GM12878 (cell line): Measurements from ENCODE around the gene GALNT17. TPM values are rescaled to one million over a fixed set of nuclear protein-coding genes. Genes with fewer than 3 reads are reported as not detected.

Experiments
- ATAC-seq: fragments of 200-7000 bp; cut with Tn5 transposase; 3 replicates; pipeline ENCODE4 v1.9.1; 2020; ENCODE audit warnings: mild to moderate bottlenecking, moderate library complexity
- BruUV-seq: library from RNA; stranded (reverse); fragments of 400-500 nt; replicated peaks from 2 replicates; lab custom pipeline; 2021; lab: Mats Ljungman, UMichigan
- CTCF ChIA-PET: fragments of 300-600 bp; sonication (Branson Sonifier 250); formaldehyde crosslinking; extraction: SDS; loops from one replicate; lab custom pipeline; 2021; ENCODE audit warnings: inconsistent platforms; lab: Yijun Ruan, JAX
- POLR2A ChIA-PET: fragments of 350-600 bp; formaldehyde crosslinking; extraction: SDS; loops from one replicate; lab custom pipeline; 2021; ENCODE audit warnings: inconsistent platforms; lab: Charles Lee
- RAD21 ChIA-PET: fragments of 300-600 bp; sonication (Branson Sonifier 250); formaldehyde crosslinking; loops from one replicate; lab custom pipeline; 2023; ENCODE audit warnings: antibody characterized with exemption; ENCODE audit not compliant: unreplicated experiment; lab: Charles Lee
- SMC1A ChIA-PET: fragments of 300-600 bp; sonication (Branson Sonifier 250); formaldehyde crosslinking; loops from one replicate; lab custom pipeline; 2023; ENCODE audit not compliant: unreplicated experiment, uncharacterized antibody; lab: Charles Lee
- DNase-seq: peaks from one replicate; pipeline ENCODE4 v3.0.0-alpha.2; 2011; ENCODE audit warnings: low read depth, low spot score
- FAIRE-seq: peaks from 3 replicates; lab custom pipeline; 2011; peaks lifted over from hg19 to GRCh38; lab: Jason Lieb, UNC
- H2AFZ ChIP-seq: 2 replicates; pipeline ENCODE4 v1.6.0; 2011; ENCODE audit warnings: low read depth, low read length, control low read depth; ENCODE audit not compliant: control insufficient read depth
- H3K27ac ChIP-seq: 2 replicates; pipeline ENCODE4 v1.5.1; 2011; ENCODE audit warnings: control low read depth; ENCODE audit not compliant: control insufficient read depth, insufficient read depth
- H3K27me3 ChIP-seq, 2 experiments: replicated peaks in 1 of 2; 2 replicates each; pipeline versions ENCODE4 v1.6.0 to v1.6.1; 2011; ENCODE audit warnings: low read length in 1 of 2; ENCODE audit not compliant: control insufficient read depth in 2 of 2, insufficient read depth in 2 of 2
- H3K36me3 ChIP-seq, 2 experiments: 2 replicates each; pipeline ENCODE4 v1.5.1; 2011; ENCODE audit warnings: low read length in 1 of 2; ENCODE audit not compliant: control insufficient read depth in 2 of 2, insufficient read depth in 2 of 2
- H3K4me1 ChIP-seq: 2 replicates; pipeline ENCODE4 v1.6.1; 2011; ENCODE audit warnings: mild to moderate bottlenecking, low read length, moderate library complexity, mixed read lengths; ENCODE audit not compliant: control insufficient read depth, insufficient read depth
- H3K4me2 ChIP-seq: 2 replicates; pipeline ENCODE4 v1.6.0; 2011; ENCODE audit warnings: control low read depth; ENCODE audit not compliant: control insufficient read depth, insufficient read depth
- H3K4me3 ChIP-seq: fragments of 200-600 bp; sonication (generic); 2 replicates; pipeline ENCODE4 v1.5.1; 2016
- H3K79me2 ChIP-seq: 2 replicates; pipeline ENCODE4 v1.6.0; 2011; ENCODE audit warnings: low read length; ENCODE audit not compliant: control insufficient read depth, insufficient read depth
- H3K9ac ChIP-seq: 2 replicates; pipeline ENCODE4 v1.8.0; 2011; ENCODE audit warnings: low read length, control low read depth, mixed read lengths; ENCODE audit not compliant: control insufficient read depth, insufficient read depth
- H3K9me3 ChIP-seq: replicated peaks from 3 replicates; pipeline ENCODE4 v1.5.1; 2011; ENCODE audit warnings: mild to moderate bottlenecking, low read length; ENCODE audit not compliant: control insufficient read depth, insufficient read depth
- H4K20me1 ChIP-seq: 2 replicates; pipeline ENCODE4 v1.6.0; 2011; ENCODE audit not compliant: control insufficient read depth, insufficient read depth
- MYB ChIP-seq: fragments of 150-350 bp; IDR thresholded peaks from 2 replicates; pipeline ENCODE4 v1.6.1; 2014; ENCODE audit warnings: mild to moderate bottlenecking, low read depth, low read length, borderline replicate concordance
- NFYB ChIP-seq: IDR thresholded peaks from 2 replicates; pipeline ENCODE4 v1.6.1; 2011; ENCODE audit warnings: low read depth, mild to moderate bottlenecking, low read length, improper control_type of control experiment, moderate library complexity; ENCODE audit not compliant: insufficient read depth
- SP1 ChIP-seq: IDR thresholded peaks from one replicate; pipeline ENCODE4 v1.6.1; 2011; ENCODE audit warnings: low read depth, low read length
- STAT1 ChIP-seq: fragments of 450-650 bp; conservative IDR thresholded peaks from 2 replicates; pipeline ENCODE4 v1.6.1; 2014; ENCODE audit warnings: antibody characterized with exemption, mild to moderate bottlenecking
- TARDBP ChIP-seq: IDR thresholded peaks from 2 replicates; pipeline ENCODE4 v1.6.1; 2016; ENCODE audit warnings: borderline replicate concordance
- YBX1 ChIP-seq: fragments of 450-650 bp; IDR thresholded peaks from 2 replicates; pipeline ENCODE4 v1.6.1; 2016; ENCODE audit warnings: antibody characterized with exemption
- WGBS: methylation state at CpG from one replicate; pipeline ENCODE4 v1.1.6; 2016; ENCODE audit warnings: low lambda C conversion rate; ENCODE audit not compliant: insufficient replicate concordance, insufficient coverage; ENCODE audit errors: missing lambda C conversion rate; 5-methylcytosine and 5-hydroxymethylcytosine counted together
- in situ Hi-C: fragments of 300-500 bp; cut with MboI; formaldehyde crosslinking; loops from 9 replicates; pipeline ENCODE4 v1.14.3; 2018; ENCODE audit warnings: mixed read lengths
- intact Hi-C: fragments of 100-400 bp; cut with micrococcal nuclease; formaldehyde crosslinking; loops from one replicate; pipeline ENCODE4 v1.14.2; 2022; ENCODE audit not compliant: unreplicated experiment
- polyA plus RNA-seq, 11 experiments: library from polyadenylated mRNA; depleted of rRNA in 4 of 11; unstranded in 6 of 11; stranded (reverse) in 5 of 11; fragments of >200 nt; fragmentation: Nextera tagmentation in 4 of 11; fragmentation: Illumina TruSeq in 1 of 11; extraction: Ambion mirVana in 4 of 11; extraction: Trizol in 1 of 11; gene quantifications; 1 replicate in 1 of 11; 2 replicates in 10 of 11; pipeline versions ENCODE4 v1.2.1 to v1.2.3, GENCODE V29; 2011 to 2016; ENCODE audit warnings: inconsistent platforms in 2 of 11, missing spikeins in 2 of 11, low read depth in 1 of 11
- total RNA-seq, 4 experiments: library from RNA; depleted of rRNA in 3 of 4; stranded (reverse); fragments of >200 nt in 3 of 4; fragmentation: Illumina TruSeq in 1 of 4; extraction: Trizol in 1 of 4; gene quantifications; 2 replicates each; pipeline versions ENCODE4 v1.2.1 to v1.2.3, GENCODE V29; 2013 to 2021
- TF ChIP-seq, protein P1 (sequence below): fragments of 450-650 bp; IDR thresholded peaks from 2 replicates; pipeline ENCODE4 v1.6.1; 2017; ENCODE audit warnings: mild to moderate bottlenecking, low read depth, inconsistent platforms; ENCODE audit not compliant: poor library complexity, severe bottlenecking
- TF ChIP-seq, protein P2 (sequence below): fragments of 450-650 bp; IDR thresholded peaks from 2 replicates; pipeline ENCODE4 v1.6.1; 2018; ENCODE audit warnings: borderline replicate concordance, mild to moderate bottlenecking; ENCODE audit not compliant: partially characterized antibody

Gene GALNT17
- total and polyA plus RNA-seq, 10 of the 15 experiments (the other 5 are each of a cell fraction or from before 2014, with no cell fraction given): 0.12 to 0.15 TPM; not detected in 8

DNA sequence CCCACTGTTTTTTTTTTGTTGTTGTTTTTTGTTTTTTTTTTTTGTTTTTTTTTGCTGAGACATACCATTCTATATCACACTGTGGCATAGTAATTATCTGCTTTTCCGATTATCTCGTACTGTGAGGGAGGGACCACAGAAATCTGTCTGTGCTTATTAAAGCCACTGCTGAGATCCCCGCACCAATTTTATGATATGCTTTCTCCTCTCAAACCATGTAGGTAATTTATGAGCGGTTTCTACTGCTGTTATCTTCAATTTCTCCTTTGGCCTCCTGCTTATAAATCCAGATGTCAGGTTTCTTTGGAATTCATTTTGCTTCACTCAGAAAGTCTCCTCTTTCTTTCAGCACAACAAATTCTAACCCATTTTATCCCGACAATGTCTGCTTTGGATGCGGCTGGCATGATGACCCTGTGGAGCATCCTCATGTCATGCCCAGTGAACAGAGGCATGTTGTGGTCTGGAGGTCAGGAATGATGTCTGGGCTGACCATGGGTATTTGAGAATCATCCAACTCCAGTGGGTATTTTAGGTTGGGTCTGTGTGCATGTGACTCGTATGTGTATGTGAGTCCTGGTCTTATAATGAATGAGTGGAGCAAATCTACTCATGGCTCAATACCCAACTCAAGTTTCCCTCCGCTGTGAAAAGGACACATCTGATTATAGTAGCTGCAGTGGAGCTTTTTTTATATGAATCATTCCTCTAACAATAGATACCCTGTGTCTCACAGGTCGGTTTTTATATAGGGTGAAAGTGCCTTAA, 213.4 kb downstream of the GALNT17 start:
- FAIRE-seq (no peak), ATAC-seq (no peak), DNase-seq (no peak)
- H3K36me3 ChIP-seq: no peaks in the 10 kb centered on the region
- ChIA-PET POLR2A (no interaction called here), SMC1A (no interaction called here), RAD21 (no interaction called here), CTCF (no interaction called here)
- in situ Hi-C loops: no loop called here
- H3K27ac ChIP-seq: no peak overlapping the region
- no TSS peak for BruUV-seq
- WGBS: 31% methylated on average over 9 of the region's 9 CpGs
- TF ChIP-seq MYB (no peak), YBX1 (no peak), STAT1 (no peak)
- H2AFZ ChIP-seq: no peak overlapping the region
- H3K79me2 ChIP-seq: no peaks in the 10 kb centered on the region
- H3K9ac ChIP-seq: no peak overlapping the region
- no peaks in the 10 kb centered on the region for H3K4me1 ChIP-seq
- H3K4me3 ChIP-seq: no peak overlapping the region
- no peak overlapping the region for H3K4me2 ChIP-seq
- H3K9me3 ChIP-seq: no peaks in the 10 kb centered on the region; the same call in 2 of the 3 replicates
- H3K27me3 ChIP-seq: no peaks in the 10 kb centered on the region
- intact Hi-C loops: no loop called here
- H4K20me1 ChIP-seq: no peaks in the 10 kb centered on the region

DNA sequence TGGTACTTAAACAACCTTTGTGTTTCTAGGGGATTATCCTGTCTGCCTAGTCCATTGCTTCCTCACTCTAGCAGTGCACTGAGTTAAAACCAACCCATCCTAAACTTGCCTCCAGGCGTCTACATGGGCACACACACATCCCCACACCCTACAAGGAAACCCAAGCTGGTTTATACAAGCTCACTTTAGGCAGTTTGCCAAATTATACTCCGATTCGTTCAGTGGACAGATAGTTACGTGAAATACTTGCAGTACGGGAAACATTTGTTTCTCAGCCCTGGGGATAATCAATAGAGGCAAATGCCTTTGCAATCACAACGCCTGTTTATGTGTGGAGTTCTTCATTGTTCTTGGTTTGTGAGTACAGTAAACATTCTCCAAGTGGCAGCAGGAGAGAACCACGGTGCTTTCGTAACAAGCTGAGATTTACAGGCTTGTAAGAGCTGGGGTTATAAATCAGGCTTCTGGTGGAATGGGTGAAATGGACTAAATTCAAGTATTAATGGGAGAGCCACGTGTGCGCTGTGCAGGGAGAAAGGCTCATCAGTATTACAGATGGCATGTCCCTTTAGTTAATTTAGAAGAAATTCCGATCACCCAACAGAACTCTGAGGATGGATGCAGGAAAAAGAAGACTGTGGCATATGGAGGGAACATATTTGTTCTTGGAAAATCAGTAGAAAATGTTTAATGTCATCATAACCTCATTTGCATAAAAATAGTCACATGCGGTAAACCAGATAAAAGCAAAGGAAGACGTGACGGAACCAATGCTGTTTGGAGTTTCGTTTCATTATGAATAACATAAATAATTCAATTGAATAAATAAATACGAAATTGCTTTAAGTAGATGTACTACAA, 217.1 kb downstream of the GALNT17 start:
- no peaks in the 10 kb centered on the region for H3K27me3 ChIP-seq
- H3K27ac ChIP-seq: no peak overlapping the region
- H4K20me1 ChIP-seq: no peaks in the 10 kb centered on the region
- no peak for DNase-seq
- ATAC-seq: no peak
- no peak overlapping the region for H3K9ac ChIP-seq
- intact Hi-C loops (no loop called here), in situ Hi-C loops (no loop called here)
- SMC1A ChIA-PET: no interaction called here
- RAD21 ChIA-PET: no interaction called here
- no peak overlapping the region for H3K4me3 ChIP-seq
- H3K9me3 ChIP-seq: no peaks in the 10 kb centered on the region; the same call in 2 of the 3 replicates
- H3K79me2 ChIP-seq: no peaks in the 10 kb centered on the region
- H3K4me2 ChIP-seq: no peak overlapping the region
- no TSS peak for BruUV-seq
- no peak overlapping the region for H2AFZ ChIP-seq
- POLR2A ChIA-PET: no interaction called here
- H3K4me1 ChIP-seq: no peaks in the 10 kb centered on the region
- no peak for FAIRE-seq
- H3K36me3 ChIP-seq: no peaks in the 10 kb centered on the region
- CTCF ChIA-PET: no interaction called here
- WGBS: 39% methylated on average over 16 of the region's 16 CpGs
- TF ChIP-seq SP1 (no peak), TARDBP (no peak), NFYB (no peak)
- TF ChIP-seq, protein P1, sequence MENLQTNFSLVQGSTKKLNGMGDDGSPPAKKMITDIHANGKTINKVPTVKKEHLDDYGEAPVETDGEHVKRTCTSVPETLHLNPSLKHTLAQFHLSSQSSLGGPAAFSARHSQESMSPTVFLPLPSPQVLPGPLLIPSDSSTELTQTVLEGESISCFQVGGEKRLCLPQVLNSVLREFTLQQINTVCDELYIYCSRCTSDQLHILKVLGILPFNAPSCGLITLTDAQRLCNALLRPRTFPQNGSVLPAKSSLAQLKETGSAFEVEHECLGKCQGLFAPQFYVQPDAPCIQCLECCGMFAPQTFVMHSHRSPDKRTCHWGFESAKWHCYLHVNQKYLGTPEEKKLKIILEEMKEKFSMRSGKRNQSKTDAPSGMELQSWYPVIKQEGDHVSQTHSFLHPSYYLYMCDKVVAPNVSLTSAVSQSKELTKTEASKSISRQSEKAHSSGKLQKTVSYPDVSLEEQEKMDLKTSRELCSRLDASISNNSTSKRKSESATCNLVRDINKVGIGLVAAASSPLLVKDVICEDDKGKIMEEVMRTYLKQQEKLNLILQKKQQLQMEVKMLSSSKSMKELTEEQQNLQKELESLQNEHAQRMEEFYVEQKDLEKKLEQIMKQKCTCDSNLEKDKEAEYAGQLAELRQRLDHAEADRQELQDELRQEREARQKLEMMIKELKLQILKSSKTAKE: no peak
- TF ChIP-seq, protein P2, sequence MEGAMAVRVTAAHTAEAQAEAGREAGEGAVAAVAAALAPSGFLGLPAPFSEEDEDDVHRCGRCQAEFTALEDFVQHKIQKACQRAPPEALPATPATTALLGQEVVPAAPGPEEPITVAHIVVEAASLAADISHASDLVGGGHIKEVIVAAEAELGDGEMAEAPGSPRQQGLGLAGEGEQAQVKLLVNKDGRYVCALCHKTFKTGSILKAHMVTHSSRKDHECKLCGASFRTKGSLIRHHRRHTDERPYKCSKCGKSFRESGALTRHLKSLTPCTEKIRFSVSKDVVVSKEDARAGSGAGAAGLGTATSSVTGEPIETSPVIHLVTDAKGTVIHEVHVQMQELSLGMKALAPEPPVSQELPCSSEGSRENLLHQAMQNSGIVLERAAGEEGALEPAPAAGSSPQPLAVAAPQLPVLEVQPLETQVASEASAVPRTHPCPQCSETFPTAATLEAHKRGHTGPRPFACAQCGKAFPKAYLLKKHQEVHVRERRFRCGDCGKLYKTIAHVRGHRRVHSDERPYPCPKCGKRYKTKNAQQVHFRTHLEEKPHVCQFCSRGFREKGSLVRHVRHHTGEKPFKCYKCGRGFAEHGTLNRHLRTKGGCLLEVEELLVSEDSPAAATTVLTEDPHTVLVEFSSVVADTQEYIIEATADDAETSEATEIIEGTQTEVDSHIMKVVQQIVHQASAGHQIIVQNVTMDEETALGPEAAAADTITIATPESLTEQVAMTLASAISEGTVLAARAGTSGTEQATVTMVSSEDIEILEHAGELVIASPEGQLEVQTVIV: no peak
